ENCODE results near the gene THAP4.

The THAP4 gene

DNA sequence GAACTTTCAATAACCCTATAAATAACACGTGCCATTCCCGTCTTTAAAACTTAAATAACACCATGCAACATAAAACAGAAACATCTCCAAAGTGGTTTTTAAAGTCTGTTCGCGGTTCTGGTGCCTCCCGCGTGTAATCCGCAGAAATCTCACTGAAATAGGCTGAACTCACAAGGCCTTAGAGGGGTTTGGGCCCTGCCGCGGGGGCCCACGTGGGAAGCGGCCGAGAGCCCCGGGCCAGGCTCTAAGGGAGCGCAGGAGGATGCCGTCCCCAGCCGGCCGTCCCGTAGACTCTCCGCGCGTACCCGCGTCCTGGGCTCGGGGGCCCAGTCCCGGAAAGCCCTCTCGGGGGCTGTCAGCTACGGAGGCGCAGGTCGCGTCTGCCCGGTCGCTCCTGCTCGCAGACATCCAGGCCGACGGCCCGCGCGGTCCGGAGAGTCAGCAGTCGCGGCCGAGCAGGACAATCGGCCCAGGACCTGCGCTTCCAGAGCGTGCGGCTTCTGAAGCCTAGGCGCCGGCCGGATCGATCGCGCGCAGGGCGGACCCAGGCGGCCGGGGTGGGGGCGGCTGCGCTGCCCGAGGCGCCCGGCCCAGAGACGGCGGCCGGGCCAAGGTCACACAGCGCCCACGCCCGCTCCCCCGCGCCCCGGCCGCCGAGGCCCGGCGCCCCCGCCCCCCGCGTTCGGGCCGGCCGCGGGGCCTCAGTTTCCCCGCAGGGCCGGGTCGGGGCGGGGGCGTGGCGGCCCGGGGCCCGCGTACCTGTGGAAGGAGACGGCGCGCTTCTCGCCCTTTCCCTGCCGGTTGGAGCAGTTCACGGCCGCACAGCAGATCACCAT, 558 bp downstream of the THAP4 start:
- DNase-seq, result peak; percentile 34

- no peak for DNase-seq
Measured at GRCh38 chr2:241635756-241636155, 1.2 kb downstream of the THAP4 start.

GRCh38 chr2:241633561-241633960, 3.4 kb downstream of the THAP4 start:
- DNase-seq, result no peak

DNA sequence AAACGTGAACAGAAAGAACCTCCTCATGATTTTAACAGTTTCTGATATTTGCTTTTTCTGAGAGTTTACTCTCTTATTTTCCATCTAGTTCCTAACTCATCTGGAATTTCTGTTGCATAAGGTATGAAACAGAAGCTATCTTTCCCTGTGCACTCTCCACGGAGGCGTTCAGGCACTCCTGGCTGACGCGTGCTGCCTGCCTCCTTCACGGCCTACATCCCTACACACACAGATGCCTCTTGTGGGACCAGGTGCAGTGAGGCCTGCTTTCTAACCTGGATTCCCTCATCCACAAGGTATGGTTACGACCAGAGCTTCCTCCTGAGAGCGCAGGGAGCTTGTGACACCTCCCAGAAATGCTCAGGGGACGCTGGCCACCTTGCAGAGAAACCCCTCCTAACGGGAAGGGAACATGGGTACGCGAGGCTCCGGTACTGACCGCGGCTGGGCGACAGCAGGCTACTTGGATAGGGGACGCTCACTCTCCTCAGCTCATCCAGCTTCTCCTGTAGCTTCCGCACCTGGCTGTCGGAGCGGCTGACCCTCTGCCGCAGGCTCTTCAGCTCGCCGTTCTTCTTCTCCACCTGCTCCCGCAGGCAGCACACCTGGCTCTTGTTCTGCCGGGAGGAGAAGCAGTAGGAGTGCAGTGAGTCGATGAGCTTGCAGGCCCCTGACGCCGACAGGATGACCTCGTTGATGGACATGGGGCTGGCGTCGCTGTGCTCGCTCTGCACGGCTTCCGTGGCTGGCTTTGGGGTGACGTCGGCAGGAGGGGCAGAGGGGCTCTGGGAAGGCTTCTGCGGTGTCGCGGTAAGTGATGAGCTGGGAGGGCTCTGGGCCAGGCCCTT, 4.3 kb downstream of the THAP4 start:
- no peak for DNase-seq

GRCh38 chr2:241629762-241630435, 7.1 kb downstream of the THAP4 start:
- DNase-seq, result no peak

- DNase-seq, result no peak
Measured at GRCh38 chr2:241627675-241628074, 9.3 kb downstream of the THAP4 start.

DNA sequence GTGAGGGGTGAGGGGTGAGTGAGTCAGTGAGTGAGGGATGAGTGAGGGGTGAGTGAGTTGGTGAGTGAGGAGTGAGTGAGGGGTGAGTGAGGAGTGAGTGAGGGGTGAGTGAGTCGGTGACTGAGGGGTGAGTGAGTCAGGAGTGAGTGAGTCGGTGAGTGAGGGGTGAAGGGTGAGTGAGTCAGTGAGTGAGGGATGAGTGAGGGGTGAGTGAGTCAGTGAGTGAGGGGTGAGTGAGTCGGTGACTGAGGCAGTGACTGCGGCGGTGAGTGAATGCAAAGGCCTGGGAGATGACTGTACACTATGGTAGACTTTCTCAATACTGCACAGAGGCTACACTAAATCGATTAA, 16.6 kb downstream of the THAP4 start:
- peak; percentile 35 for DNase-seq

DNA sequence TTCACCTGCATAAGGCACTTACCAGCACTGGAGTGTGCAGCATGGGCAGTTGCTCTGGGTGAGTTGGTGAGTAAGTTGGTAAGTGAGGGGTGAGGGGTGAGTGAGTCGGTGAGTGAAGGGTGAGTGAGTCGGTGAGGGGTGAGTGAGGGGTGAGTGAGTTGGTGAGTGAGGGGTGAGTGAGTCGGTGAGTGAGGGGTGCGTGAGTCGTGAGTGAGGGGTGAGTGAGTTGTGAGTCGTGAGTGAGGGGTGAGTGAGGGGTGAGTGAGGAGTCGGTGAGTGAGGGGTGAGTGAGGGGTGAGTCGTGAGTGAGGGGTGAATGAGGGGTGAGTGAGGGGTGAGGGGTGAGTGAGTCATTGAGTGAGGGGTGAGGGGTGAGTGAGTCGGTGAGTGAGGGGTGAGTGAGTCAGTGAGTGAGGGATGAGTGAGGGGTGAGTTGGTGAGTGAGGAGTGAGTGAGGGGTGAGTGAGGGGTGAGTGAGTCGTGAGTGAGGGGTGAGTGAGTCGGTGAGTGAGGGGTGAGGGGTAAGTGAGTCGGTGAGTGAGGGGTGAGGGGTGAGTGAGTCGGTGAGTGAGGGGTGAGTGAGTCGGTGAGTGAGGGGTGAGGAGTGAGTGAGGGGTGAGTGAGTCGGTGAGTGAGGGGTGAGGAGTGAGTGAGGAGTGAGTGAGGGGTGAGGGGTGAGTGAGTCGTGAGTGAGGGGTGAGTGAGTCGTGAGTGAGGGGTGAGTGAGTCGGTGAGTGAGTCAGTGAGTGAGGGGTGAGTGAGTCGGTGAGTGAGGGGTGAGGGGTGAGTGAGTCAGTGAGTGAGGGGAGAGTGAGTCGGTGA, 17.1 kb downstream of the THAP4 start:
- DNase-seq, result no peak

- DNase-seq, result no peak
Measured at GRCh38 chr2:241618829-241619228, 18.1 kb downstream of the THAP4 start.

- peak; percentile 13 for DNase-seq
Measured at GRCh38 chr2:241618296-241618805, 18.6 kb downstream of the THAP4 start.

DNA sequence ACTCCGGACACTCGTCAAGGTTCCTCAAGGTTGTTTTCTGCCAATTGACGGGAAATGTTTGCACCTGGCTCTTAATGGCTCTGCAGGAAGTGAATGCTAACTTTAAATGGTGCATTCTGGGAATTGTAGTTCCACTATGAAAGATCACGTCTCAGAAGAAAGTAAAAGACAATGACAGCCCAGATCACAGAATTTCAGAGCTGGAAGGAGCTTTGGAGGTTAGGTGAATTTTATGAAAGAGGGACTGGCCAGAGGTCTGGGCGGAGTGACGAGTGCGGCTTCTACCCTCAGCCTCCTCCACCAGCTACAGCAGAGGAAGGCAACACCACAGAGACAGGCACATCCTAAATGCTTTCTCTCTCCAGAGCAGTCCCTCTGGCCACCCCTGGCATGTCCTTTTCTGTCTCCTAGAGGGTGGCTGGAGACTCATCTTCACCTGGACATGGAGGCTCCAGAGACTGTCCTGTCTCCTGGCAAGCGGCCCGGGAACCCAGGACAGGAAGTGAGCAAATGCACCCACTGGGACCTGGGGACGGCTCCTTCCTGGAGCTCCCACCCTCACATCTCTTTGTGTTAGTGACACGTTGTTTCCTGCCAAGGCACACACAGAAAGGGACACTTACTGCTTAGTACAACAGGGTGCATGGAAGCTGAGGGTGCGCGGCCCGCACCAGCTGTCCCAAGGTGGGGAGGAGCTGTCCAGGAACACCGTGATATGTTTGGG, 19.4 kb downstream of the THAP4 start:
- peak; percentile 13 for DNase-seq

DNA sequence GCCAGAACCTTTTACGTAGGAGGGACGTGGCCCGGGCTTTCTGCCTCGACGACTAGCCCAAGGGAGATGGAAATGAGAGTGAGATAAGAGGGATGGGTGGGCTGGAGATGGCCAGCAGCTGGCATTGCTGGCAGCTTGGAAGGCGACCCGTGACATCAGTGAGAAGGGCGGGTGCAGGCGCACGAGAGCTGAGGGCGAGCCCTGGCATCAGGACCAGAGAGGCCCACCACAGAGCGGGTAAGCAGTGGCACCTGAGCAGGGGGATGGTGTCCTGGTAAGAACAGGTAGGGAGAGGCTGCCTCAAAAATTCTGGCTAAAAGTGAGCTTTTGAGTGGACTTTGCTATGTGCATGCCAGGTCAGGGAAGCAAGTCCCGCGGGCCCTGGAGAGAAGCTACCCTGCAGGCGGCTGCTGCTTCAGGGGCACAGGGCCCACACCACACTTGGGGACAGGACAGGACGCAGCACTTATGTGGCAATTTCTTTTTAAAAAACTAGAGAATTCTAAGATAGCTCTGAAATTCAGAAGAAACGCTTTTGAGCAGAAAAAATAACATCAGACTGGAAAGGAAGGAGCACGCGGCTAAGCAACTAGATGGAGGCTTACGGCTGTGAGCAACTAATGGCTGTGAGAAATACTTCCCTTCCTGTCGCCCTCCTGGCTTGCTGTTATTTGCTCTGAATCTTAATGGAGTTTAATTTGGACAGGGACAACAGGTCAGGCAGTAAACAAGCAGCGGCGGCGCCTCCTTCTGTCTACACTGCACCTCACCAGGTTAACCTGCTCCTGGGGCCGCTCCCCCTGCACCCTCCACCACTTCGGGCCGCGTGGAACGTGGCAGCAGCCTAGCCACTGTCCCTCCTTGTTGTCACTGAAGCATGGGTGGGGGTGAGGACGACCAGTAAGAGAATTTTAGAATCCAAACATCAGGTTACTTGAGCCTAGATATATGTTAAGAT, 20.5 kb downstream of the THAP4 start:
- DNase-seq, result no peak

DNA sequence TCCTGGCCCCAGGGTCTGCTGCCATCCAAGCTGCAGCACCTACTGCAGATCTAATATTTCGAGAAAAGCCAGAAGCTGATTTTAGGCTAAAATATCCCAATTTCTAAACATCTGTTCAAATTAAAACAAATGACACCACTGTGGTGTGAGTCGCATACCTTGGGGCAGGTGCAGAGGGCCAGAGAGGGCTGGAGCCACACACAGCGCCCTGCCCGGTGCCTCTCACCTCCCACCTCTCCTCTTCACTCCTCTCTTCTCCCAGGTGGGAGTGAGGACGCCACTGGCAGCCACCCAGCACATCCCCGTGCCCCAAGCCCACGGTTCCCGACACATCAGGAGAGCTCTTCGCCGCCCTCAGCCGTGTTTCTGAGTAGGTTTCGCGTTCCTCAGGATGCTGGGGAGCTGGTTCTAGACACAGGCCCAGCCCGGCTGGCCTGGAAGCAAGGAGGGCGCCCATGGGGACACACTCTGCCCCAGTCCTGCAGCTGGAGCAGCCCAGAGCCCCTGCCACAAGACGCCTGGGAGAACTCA, 21.4 kb downstream of the THAP4 start:
- no peak for DNase-seq

DNA sequence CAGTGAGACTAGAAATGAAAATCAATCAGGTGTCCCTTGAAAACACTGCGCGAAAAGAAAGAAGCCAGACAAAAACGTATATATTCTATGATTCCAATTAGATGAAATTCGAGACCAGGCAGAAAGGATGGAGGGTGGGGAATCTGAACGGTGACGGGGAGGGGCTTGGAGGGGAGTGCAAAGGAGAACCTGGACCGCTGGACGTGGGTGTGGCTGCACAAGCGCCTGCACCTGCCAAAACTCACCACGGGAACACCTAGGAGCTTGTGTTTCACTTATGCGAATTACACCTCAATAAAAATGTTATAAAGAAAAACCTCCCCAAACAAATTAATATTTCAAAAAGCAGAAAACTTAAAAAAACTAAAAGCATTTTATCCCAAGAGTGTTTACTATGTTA, 21.9 kb downstream of the THAP4 start:
- DNase-seq, result no peak

- DNase-seq, result no peak
Measured at GRCh38 chr2:241613017-241613780, 23.8 kb downstream of the THAP4 start.

- no peak for DNase-seq
Measured at GRCh38 chr2:241612156-241613016, 24.6 kb downstream of the THAP4 start.

- DNase-seq, result no peak
Measured at GRCh38 chr2:241611062-241611461, 25.9 kb downstream of the THAP4 start.
